Measurements from ENCODE around the gene PALM2AKAP2.

The PALM2AKAP2 gene

DNA sequence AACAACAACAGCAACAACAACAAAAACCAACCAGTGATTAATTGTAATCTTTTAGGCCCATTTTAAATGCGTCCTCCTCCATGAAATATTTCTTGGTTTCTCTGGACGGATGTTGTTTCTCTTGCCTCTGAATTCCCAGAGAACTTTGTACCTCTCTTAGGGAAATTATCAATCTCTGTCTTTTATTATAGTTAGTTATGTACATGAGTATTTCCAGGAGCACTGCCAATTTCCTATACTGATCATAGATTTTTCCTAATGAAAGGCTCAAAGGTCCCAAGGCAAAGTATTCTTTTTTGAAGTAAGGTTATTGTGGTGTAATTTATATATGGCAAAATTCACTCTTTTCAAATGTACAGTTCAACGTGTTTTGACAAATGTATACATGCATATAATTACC lies 20.4 kb upstream of the PALM2AKAP2 start:
- TF ChIP-seq, protein P1, sequence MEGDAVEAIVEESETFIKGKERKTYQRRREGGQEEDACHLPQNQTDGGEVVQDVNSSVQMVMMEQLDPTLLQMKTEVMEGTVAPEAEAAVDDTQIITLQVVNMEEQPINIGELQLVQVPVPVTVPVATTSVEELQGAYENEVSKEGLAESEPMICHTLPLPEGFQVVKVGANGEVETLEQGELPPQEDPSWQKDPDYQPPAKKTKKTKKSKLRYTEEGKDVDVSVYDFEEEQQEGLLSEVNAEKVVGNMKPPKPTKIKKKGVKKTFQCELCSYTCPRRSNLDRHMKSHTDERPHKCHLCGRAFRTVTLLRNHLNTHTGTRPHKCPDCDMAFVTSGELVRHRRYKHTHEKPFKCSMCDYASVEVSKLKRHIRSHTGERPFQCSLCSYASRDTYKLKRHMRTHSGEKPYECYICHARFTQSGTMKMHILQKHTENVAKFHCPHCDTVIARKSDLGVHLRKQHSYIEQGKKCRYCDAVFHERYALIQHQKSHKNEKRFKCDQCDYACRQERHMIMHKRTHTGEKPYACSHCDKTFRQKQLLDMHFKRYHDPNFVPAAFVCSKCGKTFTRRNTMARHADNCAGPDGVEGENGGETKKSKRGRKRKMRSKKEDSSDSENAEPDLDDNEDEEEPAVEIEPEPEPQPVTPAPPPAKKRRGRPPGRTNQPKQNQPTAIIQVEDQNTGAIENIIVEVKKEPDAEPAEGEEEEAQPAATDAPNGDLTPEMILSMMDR (IDR thresholded peaks at IDR 0.05; ENCODE audit: low read depth, low read length, missing control alignments): no peak
- no peak for DNase-seq (ENCODE audit: low read depth)
- no peak overlapping the region for H3K4me3 ChIP-seq (ENCODE audit: low read depth, low read length)

DNA sequence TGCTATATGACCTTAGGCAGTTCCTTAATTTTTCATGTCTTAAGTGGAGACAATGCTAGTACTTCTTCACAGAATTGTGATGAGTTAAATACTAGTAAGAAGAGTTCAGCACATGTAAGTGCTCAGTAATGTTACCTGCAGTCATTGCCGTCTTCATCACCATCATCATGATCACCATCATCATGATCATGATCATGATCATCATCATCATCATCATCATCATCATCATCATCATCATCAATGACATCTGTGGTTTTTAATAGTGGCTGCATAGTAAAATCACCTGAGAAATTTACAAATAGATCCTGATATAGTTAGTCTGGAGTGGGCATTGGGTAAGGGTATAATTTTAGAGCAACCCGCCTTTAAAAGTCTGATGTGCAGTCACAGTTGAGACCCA lies 14.7 kb upstream of the PALM2AKAP2 start:
- no peak overlapping the region for H3K4me3 ChIP-seq (ENCODE audit: low read depth, low read length)
- TF ChIP-seq, protein P1 (IDR thresholded peaks at IDR 0.05; ENCODE audit: low read depth, low read length, missing control alignments): no peak
- no peak for DNase-seq (ENCODE audit: low read depth)

DNA sequence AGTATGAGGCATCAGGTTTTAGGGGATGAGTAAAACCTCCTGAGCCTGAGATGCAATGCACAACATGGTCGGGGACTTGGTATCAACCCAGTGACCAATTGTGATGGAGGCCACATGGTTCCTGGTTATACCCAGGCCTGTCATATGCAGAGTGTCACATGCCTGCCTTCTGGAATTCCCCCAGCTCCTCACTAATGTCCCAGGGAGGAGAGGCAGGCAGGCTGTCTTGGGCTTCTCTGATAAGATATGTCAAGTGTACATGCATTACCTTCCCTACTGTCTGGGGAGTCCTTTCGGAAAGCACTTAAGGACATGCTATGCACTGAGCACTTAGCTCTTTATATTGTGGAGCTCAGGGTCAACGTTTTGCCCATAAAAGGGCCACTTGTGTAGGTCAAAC lies 14.2 kb upstream of the PALM2AKAP2 start:
- TF ChIP-seq, protein P1 (IDR thresholded peaks at IDR 0.05; ENCODE audit: low read depth, low read length, missing control alignments): no peak
- H3K4me3 ChIP-seq (ENCODE audit: low read depth, low read length): no peak overlapping the region
- DNase-seq (ENCODE audit: low read depth): no peak

DNA sequence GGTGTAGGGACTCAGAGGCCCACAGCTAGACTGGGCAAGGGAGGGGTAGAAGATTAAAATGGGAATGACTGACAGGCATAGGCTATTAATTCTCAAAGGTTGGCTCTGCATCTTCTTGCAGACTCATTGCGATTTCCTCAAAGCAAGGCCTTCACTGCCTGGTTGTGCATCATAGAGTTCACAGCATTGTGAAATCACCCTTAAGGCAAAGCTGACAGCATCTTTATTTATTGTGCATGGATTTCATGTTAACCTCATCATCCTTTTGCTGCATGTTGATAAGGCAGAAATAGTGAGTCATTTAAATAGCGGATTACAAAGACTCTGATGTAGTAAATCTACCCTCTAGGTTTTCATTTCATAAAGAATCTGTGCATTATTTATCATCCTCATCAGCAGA lies 13.6 kb upstream of the PALM2AKAP2 start:
- TF ChIP-seq, protein P1 (IDR thresholded peaks at IDR 0.05; ENCODE audit: low read depth, low read length, missing control alignments): no peak
- no peak for DNase-seq (ENCODE audit: low read depth)

DNA sequence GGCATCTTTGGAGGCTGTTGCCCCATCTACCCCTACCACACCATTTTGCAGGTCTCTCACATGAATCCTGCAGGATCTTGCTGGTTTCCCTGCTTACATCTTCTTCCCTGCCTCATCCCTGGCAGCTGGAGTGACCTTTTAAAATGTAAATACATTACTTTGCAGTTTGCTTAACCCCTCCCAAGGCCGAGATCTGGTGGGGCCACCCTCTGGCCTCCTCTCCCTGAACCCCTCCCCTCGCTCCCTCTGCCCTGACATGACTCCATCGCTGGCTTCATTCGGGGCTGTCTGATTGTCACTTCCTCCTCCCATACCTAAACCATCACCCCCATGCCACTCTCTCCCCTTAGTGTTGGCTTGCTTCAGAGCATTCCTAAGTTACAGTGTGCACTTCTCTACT lies 12.6 kb upstream of the PALM2AKAP2 start:
- H3K4me3 ChIP-seq (ENCODE audit: low read depth, low read length): no peak overlapping the region
- TF ChIP-seq, protein P1 (IDR thresholded peaks at IDR 0.05; ENCODE audit: low read depth, low read length, missing control alignments): no peak
- DNase-seq (ENCODE audit: low read depth): no peak

More for the DNA sequence above, 13.6 kb upstream of the PALM2AKAP2 start:
- H3K4me3 ChIP-seq (ENCODE audit: low read depth, low read length): no peak overlapping the region

DNA sequence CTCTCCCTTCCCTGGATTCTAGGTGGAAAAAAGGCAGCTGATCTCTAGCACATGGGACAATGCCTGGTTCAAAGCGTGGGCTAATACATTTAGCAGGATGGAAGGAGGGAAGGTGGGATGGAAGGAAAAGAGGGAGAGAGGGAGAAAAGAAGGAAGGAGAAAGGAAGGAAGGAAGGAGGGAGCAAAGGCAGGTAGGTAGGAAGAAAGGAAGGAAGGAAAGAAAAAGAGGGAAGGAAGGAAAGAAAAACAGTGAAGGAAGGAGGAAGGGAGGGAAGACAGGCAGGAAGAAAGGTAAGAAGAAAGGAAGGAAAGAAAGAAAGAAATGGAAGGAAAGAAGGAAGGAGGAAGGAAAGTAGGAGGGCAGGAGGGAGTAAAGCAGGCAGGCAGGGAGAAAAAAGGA lies 12.2 kb upstream of the PALM2AKAP2 start:
- TF ChIP-seq, protein P1 (IDR thresholded peaks at IDR 0.05; ENCODE audit: low read depth, low read length, missing control alignments): no peak
- DNase-seq (ENCODE audit: low read depth): no peak

DNA sequence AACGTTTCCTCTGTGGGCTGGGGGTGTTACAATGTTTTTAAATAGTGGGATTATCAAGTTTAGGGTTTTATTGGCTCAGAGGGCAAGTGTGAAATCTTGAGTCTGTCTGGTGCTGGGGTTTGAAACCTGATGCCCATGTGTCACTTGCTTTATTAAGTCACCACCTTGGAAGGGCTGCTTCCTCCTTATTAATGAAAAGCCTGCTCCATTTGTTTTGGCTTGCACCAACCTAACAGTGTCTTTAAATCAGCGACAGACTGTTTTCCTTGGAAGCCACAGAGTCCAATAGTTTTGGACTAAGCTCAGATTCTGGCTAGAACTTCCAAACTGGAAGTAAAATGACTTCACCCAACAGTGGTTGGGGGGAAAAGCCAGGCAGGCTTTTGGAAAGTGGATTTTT lies 10.7 kb upstream of the PALM2AKAP2 start:
- no peak for DNase-seq (ENCODE audit: low read depth)
- H3K4me3 ChIP-seq (ENCODE audit: low read depth, low read length): no peak overlapping the region
- TF ChIP-seq, protein P1 (IDR thresholded peaks at IDR 0.05; ENCODE audit: low read depth, low read length, missing control alignments): no peak

More for the DNA sequence above, 12.2 kb upstream of the PALM2AKAP2 start:
- H3K4me3 ChIP-seq (ENCODE audit: low read depth, low read length): no peak overlapping the region

All from GM12864 (cell line).